Fibroblast of skin of abdomen (primary cell): ENCODE data around the gene GPER1. TPM values are rescaled to one million over a fixed set of nuclear protein-coding genes. Genes with fewer than 3 reads are reported as not detected.
"Not testable (repeated sequence)": the region's sequence is repeated elsewhere in the genome, so short reads cannot be mapped to it uniquely, and the experiment has no call there.

ENCODE experiments used
- DNase-seq: peaks from one replicate; pipeline ENCODE4 v3.0.0-alpha.2; 2013
- polyA plus RNA-seq, 2 experiments: library from polyadenylated mRNA; unstranded; fragments of 120-200 nt; gene quantifications; one replicate each; pipeline ENCODE4 v1.2.1, GENCODE V29; 2013; ENCODE audit not compliant: insufficient read length in 2 of 2

The GPER1 gene
- polyA plus RNA-seq (2013, experiment 1 of 2; ENCODE audit: insufficient read length) = 2.1 TPM
- polyA plus RNA-seq (2013, experiment 2 of 2; ENCODE audit: insufficient read length) = 1.7 TPM

DNA sequence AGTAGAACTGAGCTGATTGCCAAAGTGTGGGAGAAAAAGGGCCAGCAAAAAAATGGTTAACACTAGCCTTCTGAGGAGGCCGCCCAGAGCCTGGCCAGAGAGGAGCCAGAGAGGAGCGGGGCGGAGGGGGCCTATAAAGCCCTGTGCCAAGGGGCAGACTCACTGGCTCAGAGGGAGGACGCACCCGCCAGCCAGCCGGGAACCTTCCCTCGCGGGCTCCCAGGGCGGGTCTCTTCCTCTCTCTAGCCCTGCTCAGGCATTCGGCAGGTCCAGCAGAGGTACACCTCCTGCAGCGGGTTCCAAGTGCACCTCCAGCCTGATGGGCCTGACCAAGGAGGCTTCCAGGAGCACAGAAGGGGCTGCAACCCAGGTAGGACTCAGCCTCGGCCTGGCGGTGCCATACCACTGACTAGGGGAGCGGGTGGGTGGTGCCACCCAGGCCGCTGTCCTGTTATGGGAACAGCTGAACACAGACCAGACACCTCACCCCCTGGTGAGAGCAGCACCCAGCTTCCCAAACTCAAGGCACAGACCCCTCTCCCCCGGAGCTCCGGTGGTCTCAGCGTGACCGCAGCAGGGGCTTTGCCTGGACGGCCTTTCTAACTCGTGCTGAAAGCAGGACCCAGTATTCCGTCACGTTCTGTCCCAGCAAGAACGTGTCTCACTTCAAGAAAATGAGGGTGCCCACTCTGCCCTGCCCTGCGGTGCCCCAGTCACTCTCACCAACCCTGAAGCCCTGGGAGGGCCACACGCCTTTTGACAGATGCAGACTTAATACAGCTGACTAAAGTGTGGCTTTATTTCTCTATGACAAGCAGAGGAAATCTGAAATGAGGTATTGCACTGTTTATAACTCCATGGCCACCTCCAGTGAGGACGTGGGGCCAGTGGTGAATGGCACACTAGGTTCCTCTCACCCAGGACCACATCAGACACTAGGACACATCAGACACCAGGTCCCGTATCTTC lies at the start of gene GPER1:
Gene GPER1 (plus strand): TSS at position 162 of the 969 bp plus-strand sequence. CDS start 3,616 bp downstream, outside the sequence.
- DNase-seq = peak; percentile 36

DNA sequence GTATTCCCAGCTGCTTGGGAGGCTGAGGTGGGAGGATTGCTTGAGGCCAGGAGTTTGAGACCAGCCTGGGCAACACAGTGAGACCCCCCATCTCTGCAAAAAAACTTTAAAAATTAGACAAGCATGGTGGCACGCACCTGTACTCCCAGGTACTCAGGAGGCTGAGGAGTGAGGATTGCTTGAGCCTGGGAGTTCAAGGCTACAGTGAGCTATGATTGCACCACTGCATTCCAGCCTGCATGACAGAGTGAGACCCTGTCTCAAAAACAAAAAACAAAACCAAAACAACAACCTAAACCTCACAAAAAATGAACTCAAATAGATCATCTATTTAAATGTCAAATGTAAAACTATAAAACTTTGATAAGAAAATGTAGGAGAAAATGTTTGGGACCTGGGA lies 47.7 kb upstream of the GPER1 start:
- DNase-seq = not testable (repeated sequence)

DNA sequence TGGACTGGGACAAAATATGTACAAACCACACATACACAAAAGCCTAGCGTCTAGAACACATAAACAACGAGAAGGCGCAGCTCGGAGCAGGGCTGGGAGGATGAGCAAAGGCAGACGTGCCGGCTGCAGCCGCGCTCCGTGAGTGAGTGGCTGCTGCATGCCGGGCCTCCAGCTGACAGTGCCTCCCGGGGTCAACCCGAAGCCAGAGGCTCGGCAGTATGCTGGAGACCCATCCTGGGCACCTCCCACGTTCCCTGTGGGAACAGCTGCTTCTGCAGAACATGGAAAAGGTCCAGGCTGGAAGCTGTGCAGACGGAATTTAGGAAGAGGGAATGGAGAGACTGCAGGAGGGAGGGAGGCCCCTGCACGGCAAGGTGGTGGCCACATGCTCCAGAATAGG lies 47.1 kb upstream of the GPER1 start:
- DNase-seq = peak; percentile 71

DNA sequence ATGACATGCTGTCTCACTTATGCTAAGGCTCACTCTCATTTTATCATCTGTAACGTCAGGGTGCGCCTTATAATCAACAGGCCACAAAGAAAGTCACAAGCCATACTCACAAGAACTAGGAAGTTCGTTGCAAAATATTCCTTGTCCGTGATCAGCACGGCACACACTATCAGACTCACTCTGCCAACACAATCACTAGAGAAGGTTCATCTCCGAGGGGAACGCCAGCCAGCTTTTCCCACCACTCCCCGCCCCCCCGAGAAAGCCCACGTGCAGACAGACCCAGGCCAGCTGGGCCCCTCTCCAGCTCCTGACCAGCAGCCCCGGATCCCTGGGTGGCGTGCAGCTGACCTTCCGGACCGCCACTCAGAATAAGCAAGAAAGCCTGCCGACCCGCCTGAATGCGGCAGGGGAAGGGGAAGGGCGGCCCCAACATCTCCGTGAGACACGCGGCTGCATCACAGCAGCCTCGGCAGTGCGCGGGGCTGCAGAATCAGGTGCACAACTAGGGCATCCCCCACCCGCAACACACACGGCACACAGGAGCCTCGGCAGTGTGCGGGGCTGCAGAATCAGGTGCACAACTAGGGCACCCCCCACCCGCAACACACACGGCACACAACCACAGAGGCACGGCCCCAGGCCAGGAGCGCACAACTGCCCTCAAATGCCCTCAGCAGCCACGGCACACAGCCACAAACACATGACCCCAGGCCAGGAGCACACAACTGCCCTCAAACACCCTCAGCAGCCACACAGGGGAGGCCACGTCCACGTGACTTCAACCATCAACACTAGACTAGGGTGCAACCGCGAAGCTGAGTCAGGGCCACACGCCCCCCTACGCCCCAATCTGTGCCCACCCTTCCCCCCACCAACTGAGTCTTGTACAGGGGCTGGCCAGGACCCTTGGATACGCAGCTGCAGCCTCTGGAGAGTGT lies 46.1 kb upstream of the GPER1 start:
- DNase-seq = no peak

DNA sequence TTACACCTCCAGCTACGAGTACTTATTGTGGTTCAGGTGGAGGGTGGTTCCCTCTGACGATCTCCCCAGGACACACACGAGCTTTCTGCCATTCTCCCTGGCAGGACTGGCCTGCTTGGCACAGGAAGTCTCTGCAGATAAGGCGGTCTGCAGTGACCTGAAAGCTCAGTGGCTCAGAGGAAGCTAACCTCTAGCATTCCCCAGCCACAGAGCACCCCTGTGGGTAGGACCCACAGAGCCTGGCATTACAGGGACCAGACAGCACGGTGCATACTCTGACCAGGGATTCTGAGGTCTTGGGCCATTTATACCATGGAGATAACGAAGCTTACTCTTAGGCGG lies 45.5 kb upstream of the GPER1 start:
- DNase-seq = no peak

DNA sequence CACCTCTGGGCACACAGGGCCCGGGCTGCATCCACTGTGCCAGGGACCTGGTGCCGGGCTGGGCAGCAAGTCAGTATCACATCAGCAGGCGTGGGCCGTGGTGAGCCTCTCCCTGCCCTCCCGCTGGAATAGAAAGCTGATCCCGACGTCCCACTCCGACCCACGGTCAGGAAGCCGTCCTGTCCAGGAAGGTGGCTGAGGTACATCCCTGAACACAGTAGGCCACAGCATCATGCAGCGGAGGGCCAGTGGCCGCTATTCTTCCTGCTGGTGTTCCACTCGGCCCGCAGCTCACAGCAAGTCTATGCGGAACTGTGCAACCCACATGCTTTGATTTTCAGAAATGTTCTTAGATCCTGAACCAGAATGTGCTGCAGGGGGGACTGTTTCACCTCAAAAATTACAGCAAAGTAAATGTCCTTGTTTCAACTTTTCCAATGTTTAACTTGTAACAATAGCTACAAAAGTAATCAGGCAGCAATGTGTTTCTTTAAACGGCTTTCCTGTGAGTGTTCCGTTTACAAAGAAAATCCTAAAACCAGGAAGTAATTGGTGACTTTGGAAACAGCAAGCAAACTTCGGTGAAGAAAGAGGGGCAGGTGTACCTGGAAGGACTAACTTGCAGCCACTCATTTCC lies 44.2 kb upstream of the GPER1 start:
- DNase-seq = no peak

DNA sequence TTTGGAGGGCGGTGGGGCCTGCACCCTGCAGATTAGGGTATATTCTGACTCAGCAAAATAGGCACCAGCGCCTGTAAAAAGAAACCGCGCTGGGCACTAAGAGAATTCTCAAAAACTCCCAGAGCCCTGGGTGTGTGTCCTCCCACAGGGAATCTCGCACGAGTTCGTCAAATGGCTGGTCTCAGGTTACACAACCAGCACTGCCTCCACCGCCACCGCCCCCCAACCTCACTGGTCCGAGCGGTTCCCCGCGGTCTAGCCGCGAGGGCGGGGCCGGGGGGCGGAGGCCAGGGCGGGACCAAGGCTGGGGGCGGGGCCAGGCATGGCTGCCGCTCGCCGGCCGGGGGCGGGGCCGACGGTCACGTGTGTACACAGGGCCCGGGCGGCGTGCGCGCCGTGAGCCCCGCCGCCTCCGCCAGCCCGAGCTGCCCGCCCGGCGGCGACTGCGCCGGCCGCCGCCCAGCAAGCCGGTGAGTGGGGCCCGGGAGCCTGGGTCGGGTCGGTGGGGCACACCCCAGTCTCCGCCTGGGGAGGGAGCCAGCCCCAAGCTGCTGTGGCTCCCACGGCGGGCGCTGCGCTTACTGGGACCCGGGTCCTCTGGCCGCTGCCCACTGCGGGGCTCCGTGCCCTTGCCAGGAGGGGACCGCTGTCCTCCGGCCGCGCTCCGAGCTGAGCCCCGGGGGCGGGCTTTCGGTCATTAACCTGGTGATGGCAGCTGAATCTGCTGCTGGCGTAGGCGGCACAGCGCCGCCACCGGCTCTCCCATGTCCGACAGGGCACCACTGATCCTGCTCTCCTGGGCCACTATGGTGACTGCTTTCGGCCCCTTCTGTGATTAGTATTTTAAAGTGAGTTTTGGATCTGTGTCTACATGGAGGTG lies 43.5 kb upstream of the GPER1 start, which contains the start of gene GPR146:
Gene GPR146 (plus strand): TSS at position 358 of the 880 bp plus-strand sequence. CDS start 12,970 bp downstream, outside the sequence.
- DNase-seq = peak; percentile 96

DNA sequence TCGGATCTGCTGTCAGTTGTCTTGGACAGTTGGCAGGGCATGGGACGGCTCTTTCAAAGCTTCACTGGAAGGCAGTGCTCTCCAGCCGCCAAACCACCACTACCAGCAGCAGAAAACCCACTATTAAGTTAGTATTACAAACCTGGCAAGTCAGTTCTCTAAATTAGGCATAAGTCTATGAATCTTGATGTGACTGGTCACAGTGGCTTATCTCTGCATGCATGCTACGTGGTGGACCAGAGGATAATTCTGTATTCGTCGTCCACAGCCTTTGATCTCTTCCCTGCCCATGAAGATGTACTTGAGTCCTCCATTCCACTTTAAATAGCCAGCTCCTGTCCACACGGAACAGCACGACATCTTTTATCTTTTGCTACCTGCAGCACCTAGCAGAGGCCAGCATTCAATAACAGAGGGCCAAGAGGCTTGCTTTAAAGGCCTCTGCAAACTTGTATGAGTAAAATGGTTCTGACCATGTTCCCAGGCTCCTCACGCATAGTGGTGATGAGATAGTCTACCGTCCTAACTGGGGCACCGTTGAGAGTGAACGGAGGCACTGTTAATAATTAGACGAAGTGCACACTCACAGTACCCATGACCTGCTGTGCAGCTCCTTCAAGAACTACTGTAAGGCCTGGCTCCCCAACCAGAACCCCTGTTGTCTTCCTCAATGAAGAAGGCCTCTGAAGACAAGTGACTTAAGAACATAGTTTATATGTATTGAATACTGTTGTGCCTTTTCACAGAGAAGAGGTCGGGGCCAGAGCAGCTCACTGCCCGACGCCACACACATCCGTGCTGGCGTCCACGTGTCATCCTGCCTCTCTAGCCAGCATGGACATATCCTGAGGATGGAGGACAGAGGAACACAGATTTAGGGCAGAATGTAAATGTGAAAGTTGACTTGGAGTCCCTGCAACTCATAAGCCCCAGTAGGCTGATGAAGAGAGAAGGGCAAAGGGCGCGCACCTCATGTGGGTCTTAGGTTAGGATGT lies 42.5 kb upstream of the GPER1 start:
- no peak for DNase-seq

DNA sequence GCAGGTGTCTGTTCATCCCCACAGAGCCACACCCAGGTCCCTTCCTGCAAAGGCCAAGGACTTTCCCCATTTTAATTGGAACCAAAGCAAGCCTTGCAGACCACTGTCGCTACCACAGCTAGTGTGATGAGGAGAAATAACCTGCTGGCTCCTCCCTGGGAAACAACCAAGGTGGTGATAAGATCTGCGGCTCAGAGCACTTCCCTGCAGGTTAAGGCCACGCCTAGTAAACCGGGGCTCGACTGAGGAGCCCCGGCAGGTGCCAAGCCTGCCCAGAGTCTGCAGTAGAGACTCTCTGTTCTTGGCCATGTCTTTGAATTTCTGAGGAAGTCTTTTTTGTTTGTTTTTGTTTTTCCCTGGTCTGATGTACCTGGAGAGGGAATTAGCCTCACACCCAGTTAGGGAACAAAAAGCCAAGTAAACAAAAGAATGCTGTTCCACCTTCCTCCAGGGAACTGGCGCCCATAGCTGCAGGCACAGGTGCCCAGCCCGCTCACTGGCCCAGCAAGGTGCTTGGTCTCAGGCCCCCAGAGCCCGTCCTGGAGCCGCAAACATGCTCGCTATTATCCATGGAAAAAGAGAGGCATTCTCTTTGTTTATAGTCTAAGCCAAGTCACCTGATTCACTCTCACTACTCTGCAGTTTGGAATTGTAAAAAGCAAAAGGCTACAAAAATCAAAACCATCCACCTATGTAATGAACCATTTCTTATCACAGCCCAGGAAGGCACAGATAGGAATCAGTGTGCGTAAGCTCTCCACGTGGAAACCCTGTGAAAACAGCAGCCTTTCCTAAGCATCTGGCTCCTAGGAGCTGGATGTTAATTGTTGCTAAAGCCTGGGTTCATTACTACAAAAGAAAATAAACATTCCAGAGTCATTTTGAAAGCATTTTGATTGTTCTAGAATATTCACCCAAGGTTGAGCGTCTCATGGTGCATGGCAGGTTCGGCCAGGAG lies 40.9 kb upstream of the GPER1 start:
- DNase-seq = no peak

DNA sequence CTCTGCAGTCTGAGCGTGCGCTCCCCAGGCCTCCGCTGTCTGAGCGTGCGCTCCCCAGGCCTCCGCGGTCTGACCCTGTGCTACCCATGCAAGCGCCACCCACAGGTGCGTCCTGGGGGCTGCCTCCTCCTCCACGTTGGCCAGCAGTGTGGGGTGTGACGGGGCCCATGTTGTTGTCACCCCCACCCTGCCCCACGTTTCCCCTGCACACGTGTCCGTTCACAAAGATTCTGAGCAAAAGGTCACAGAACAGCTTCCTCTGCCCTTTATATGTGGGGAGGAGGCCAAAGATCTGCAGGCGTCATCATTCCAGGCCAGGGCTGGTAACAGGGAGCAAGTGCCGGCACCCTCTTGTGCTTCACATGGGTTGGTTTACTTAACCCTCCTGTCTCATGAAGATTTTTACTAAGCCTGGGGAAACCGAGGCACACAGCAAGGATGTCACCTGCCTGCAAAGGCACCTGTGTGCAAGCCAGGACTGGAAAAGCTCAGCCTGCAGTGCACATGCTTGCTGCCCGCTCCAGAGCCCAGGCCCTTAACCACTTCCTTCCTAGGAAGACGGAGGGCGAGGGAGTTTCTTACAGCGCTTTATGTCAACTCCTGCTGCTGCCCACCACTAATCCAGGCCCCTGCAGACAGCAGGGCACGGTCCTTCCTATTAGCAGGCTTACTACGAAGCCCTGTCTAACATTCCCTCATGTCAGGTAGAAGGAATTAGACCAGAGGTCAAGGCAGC lies 38.7 kb upstream of the GPER1 start:
- DNase-seq = no peak

DNA sequence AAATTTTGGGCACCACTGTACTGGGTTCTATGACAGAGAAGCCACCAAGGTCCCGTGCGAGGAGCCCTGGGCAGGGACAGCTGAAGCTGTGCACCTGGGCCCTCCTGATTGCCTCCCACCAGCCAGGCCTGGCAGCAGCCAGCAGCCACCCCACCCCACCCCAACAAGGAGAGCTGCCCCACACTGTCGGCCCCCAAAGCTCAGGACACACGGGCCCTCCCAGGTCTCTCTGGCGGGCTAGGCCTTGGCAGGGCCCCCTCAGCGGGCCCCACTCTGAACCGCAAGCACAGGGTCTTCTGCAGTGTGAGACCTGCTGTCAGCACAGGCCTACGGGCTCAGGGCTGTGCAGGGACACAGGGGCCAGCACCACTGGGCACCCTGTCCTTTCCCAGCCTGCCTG lies 38.1 kb upstream of the GPER1 start:
- DNase-seq = no peak

DNA sequence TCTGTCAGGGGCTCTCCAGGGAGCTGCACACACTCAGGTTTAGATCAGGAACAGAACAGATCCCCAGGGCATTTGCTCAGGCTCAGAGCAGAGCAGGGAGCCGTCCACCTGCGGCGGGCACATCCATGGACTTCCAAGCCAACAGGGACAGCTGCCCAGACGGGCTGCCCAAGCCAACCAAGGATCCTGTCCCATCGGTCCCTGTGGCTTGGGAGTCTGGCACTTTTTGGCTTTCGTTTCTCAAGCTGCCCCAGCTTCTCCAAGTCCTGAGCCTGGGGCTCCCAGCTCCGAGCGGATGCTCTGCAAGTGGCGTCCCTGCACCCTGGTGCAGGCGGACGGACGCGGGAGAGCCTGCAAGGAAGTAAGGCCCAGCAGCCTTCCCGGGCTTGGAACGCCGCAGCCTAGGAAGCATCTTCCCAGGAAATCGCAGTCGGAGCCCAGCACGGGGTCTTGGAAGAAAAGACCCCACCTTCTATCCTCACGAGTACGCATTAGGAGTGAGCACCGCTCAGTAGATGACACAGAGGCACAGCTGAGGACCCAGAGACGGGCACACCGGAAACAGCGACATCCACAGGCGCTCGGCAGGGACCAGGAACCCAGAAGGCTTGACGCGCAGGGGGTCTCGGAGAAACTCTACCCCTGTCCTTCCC lies 37.5 kb upstream of the GPER1 start:
- DNase-seq = no peak

DNA sequence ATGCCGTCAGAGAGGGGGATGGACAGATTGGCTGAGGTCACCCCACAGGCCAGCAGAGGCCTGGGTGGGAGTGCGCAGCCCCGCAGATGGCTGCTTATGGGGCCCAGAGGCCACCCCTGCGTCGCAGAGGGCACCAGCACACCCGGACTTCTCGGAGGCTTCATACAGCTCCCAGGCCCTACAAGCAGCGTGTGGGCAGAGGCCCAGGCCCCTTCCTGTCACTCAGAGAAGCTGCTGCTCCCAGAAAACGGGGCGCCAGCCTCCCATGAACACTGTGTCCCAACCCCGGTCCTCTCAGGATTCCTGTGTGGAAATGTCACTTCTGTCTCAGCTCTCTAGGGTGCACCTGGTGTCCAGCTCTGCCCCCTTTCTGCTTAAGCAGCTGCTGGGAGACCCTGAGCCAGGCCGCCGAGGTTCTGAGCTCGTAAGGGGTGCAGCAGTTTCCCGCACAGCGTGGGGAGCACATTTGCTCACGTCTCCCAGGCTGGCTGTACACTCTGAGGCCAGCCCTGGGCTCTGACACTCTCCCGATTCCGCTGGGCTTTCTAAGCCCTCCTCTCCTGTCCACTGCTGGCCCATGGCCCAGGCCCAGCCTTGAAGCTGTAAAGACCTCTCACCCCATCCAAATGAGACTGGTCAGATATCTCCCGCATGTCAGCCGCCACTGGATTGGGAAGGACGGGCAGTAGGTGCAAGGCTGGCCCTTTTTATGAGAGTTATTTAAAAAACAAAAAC lies 36.8 kb upstream of the GPER1 start:
- no peak for DNase-seq

DNA sequence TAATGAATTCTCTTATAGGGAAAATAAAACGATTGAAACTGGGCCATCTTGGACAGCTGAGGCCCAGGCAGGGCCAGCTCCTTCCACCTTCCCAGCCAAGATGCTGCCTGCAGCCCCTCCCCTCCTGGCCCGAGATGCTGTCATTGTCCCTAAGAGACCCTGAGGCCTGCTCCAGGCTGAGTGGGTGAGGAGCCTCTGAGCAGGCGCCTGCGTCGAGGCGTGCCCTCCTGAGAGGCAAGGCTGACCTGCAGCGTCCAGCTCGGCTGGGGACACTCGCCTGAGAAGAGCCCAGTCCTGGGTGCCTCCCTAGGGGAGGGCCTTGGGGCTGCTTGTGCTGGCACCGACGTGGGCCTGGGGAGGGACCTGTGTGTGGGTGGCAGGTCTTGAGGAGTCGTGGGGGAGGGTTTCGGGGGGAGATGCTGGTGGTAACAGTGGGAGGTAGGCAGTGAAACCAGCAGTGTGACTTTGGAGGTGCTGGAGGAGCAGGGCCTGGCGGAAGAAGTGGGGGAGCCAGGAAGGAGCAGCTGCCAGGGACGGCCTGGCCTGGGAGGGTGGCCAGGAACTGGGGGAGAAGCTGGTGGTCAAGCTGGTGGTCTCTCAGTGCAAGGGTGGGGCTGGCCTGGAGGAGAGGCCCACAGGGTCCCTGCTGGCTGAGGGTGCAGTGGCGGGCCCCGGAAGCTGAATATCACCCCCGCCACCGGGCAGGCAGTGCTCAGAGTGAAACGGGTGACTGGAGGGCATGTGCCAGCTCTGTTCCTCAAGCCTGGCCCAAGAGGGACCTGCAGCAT lies 35.7 kb upstream of the GPER1 start:
- no peak for DNase-seq

DNA sequence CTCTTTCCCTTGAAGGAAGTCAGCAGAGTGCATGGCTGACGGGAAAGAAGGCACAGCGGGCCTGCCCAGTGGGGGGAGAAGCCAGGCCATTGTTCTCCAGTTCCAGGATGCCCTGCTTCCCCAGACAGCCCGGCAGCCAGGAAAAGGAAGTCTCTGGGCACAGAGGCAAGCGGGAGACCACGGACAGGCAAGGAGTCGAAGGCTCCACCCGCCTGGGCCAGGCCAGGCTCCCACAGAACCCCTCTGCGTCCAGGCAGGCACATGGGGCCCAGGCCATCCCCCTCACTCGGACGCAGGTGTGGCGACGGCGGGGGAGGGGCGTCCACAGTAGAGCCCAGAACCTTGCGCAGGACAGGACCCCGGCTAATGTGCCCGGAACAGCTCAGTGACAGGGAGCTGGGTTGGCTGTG lies 34.9 kb upstream of the GPER1 start:
- no peak for DNase-seq

DNA sequence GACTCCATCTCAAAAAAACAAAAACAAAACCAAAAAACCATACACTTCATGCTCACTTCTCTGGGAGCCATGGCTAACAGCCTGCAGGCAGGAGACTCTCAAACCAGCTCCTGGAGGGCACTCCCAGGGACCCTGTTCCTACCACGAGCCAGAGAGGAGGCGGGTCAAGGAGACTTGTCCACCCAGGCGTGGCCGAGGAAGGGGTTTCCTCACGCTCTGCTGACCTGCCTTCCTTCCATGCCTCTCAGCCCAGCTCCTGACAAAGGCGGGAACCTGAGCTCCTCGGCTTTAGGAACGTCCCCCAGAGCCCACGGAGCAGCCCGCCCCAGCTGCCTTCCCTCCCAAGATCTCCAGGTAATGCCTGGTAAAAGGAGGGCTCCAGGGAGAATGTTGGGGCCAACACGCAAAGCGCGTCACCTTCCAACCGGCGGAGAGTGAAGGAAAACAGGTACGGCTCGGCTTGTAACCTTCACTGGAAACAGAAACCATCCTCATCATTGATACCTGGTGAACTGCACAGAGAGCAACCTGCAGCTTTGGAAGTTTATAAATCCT lies 34.0 kb upstream of the GPER1 start:
- no peak for DNase-seq
